Neural crest cell (in vitro differentiated cells): ENCODE data around the gene SRSF10. TPM values are rescaled to one million over a fixed set of nuclear protein-coding genes. Genes with fewer than 3 reads are reported as not detected.
"Not testable (repeated sequence)": the region's sequence is repeated elsewhere in the genome, so short reads cannot be mapped to it uniquely, and the experiment has no call there.

Source experiments
- DNase-seq: peaks from one replicate; pipeline ENCODE4 v3.0.0; 2021; ENCODE audit warnings: low read depth, mixed read lengths, low spot score
- H3K27ac Mint-ChIP-seq: one replicate; pipeline ENCODE4 v1.8.0; 2021; ENCODE audit warnings: mild to moderate bottlenecking, mixed read lengths; ENCODE audit not compliant: unreplicated experiment
- H3K27me3 Mint-ChIP-seq: 2 replicates; pipeline ENCODE4 v1.8.0; 2021; ENCODE audit warnings: low read depth, mild to moderate bottlenecking, mixed read lengths
- H3K36me3 Mint-ChIP-seq: 2 replicates; pipeline ENCODE4 v1.8.0; 2021; ENCODE audit warnings: low read depth, mild to moderate bottlenecking, mixed read lengths
- H3K4me1 Mint-ChIP-seq: 2 replicates; pipeline ENCODE4 v1.8.0; 2021; ENCODE audit warnings: mixed read lengths
- H3K4me3 Mint-ChIP-seq: one replicate; pipeline ENCODE4 v1.8.0; 2021; ENCODE audit warnings: mild to moderate bottlenecking, mixed read lengths
- H3K9me3 Mint-ChIP-seq: 2 replicates; pipeline ENCODE4 v1.8.0; 2021; ENCODE audit warnings: mixed read lengths
- total RNA-seq: library from RNA; stranded (reverse); gene quantifications from 2 replicates; pipeline ENCODE4 v1.2.1, GENCODE V29; 2021
- TF ChIP-seq, protein P1 (sequence below): fragments of 200-600 bp; sonication (generic); conservative IDR thresholded peaks from 2 replicates; pipeline ENCODE4 v1.5.0; 2021; ENCODE audit warnings: antibody characterized with exemption, mild to moderate bottlenecking

The SRSF10 gene
- total RNA-seq, 1 donor from 2014 or later = 228 TPM

DNA sequence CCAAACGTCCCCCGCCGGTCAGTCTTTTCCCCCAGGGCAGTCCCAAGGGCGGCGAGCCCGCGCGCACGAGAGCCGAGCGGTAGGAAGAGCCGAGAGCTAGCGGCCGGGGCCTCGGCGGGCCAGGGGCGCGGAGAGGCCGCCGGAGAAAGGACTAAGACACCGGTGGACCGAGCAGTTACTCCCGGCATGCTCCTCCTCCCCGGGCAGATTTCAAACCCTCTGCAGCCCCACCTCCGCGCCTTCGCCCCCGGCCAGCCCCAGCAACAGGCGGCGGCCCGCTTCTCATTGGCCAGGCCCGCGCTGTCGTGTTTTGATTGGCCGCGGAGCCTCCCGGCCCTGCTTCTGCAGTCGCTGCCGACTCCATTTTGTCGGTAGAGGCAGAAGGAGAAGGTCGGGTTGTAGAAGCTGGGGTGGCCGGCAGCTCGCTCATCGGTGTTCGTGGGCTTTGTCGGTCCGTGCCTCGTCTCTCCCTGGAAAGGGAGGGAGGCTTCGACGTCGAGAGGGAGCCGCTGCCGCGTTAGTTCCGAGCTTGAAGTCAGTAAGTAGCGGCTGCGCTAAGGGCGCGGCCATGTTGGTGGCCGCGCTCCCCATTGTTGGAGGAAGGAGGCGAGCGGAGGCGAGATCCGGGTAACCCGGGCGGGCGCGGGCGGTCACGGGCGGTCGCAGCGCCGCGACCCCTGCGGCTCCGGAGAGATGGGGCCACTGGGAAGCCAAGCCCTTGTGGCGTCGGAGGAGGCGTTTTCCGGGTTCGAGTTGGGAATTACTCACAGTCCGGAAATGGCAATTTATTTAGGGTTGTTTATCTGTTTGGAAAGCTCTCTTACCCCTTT lies 20.5 kb downstream of the SRSF10 start, which contains the start of gene PNRC2:
Gene PNRC2 (plus strand): TSS at position 368 of the 830 bp plus-strand sequence. CDS start 1,630 bp downstream, outside the sequence.
- H3K9me3 Mint-ChIP-seq = no peaks in the 10 kb centered on the region
- H3K27me3 Mint-ChIP-seq = peaks cover 2% of the 10 kb centered on the region
- DNase-seq = peak; percentile 96
- TF ChIP-seq, protein P1, sequence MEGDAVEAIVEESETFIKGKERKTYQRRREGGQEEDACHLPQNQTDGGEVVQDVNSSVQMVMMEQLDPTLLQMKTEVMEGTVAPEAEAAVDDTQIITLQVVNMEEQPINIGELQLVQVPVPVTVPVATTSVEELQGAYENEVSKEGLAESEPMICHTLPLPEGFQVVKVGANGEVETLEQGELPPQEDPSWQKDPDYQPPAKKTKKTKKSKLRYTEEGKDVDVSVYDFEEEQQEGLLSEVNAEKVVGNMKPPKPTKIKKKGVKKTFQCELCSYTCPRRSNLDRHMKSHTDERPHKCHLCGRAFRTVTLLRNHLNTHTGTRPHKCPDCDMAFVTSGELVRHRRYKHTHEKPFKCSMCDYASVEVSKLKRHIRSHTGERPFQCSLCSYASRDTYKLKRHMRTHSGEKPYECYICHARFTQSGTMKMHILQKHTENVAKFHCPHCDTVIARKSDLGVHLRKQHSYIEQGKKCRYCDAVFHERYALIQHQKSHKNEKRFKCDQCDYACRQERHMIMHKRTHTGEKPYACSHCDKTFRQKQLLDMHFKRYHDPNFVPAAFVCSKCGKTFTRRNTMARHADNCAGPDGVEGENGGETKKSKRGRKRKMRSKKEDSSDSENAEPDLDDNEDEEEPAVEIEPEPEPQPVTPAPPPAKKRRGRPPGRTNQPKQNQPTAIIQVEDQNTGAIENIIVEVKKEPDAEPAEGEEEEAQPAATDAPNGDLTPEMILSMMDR = no peak
- H3K36me3 Mint-ChIP-seq = peaks cover 15% of the 10 kb centered on the region
- peak within 1 kb of the TSS; percentile 100 for H3K4me3 Mint-ChIP-seq
- peaks cover 43% of the 10 kb centered on the region for H3K4me1 Mint-ChIP-seq
- peak within 1 kb of the TSS; percentile 100 for H3K27ac Mint-ChIP-seq

DNA sequence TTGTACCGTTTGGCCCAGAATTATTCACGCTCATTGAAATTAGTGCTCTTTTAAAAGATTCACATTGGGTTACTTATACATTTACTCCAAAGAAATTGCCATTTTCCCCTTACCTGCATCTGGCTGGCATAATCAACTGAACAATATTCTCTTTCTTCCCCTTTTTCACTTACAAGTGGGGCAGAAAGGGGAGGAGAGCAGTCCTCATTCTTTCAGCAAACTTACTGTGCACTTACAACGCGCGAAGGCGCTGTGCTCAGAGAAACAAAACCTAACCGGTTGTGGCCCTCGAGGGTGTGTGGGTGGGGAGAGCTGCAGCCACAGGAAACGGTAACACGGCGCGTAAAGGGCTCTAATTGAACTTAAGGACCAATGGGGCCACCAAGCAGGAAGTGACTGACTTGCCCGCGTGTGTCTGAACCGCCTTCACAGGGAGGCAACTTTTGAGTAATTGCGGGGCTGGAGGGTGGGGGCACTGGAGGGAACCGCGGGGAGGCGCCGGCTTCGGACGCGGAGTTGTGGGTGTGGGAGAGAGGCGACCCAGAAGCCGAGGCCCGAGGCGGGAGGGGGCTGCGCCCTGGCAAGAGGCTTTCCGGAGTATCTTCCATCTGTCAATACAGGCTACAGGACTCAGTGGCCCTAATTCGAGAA lies 21.2 kb downstream of the SRSF10 start:
- peak overlapping the region; percentile 100 for H3K4me3 Mint-ChIP-seq
- H3K27me3 Mint-ChIP-seq = peaks cover 2% of the 10 kb centered on the region
- H3K9me3 Mint-ChIP-seq = no peaks in the 10 kb centered on the region
- peak; percentile 71 for DNase-seq
- peaks cover 15% of the 10 kb centered on the region for H3K36me3 Mint-ChIP-seq
- TF ChIP-seq, protein P1 = peak; percentile 36
- H3K4me1 Mint-ChIP-seq = peaks cover 36% of the 10 kb centered on the region
- H3K27ac Mint-ChIP-seq = peak overlapping the region; percentile 96

DNA sequence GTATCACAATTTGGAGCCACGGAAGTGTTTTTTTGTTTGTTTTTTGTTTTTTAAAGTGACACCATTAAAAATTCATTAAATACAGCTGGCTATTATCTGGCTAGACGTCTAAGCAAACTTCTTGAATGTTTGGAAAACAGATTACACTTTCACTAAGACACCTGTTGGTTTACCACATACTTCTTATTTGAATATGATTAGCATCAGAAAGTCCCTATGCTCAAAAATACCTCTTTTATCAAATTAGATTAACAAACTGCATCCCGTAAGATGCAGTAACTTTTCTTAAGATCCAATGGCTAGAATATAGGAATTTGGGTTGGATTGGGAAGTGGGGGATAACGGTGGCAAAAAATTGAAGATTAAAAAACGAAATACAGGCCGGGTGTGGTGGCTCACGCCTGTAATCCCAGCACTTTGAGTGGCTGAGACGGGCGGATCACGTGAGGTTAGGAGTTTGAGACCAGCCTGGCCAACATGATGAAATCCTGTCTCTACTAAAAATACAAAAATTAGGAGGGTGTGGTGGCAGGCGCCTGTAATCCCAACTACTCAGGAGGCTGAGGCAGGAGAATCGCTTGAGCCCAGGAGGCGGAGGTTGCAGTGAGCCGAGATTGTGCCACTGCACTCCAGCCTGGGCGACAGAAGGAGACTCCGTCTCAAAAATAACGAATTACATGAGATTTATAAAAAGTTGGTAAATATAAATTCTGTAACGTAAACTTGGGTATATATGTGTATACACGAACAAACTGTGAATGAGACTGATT lies 21.9 kb downstream of the SRSF10 start:
- not testable (repeated sequence) for DNase-seq, H3K27me3 Mint-ChIP-seq, H3K9me3 Mint-ChIP-seq
- peaks cover 35% of the 10 kb centered on the region for H3K4me1 Mint-ChIP-seq
- peak overlapping the region; percentile 95 for H3K27ac Mint-ChIP-seq
- peaks cover 15% of the 10 kb centered on the region for H3K36me3 Mint-ChIP-seq
- H3K4me3 Mint-ChIP-seq = peak overlapping the region; percentile 100

DNA sequence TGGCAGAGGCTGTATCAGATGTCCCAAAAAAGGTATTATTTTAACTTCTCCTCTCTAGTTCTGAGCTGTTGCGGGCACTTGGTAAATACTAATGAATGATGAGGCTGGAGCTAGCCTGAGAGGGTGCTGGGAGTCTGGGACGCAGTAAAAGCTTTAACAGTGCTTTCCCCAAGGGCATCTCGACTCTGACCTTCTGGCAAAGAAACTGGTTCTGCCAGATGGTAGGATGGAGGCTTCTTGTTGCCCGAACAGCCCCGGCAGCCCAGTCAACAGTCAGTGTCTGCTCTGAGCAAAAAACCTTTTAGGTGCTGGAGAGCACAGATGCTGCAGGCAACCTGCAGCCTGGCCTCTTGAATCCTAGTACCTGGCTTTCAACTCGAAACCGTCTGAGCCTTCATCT lies 23.0 kb downstream of the SRSF10 start:
- peaks cover 31% of the 10 kb centered on the region for H3K4me1 Mint-ChIP-seq
- TF ChIP-seq, protein P1 = no peak
- no peak for DNase-seq
- H3K27me3 Mint-ChIP-seq = peaks cover 2% of the 10 kb centered on the region
- no peaks in the 10 kb centered on the region for H3K9me3 Mint-ChIP-seq
- H3K27ac Mint-ChIP-seq = peak overlapping the region; percentile 10
- H3K36me3 Mint-ChIP-seq = peaks cover 15% of the 10 kb centered on the region
- peak overlapping the region; percentile 64 for H3K4me3 Mint-ChIP-seq

DNA sequence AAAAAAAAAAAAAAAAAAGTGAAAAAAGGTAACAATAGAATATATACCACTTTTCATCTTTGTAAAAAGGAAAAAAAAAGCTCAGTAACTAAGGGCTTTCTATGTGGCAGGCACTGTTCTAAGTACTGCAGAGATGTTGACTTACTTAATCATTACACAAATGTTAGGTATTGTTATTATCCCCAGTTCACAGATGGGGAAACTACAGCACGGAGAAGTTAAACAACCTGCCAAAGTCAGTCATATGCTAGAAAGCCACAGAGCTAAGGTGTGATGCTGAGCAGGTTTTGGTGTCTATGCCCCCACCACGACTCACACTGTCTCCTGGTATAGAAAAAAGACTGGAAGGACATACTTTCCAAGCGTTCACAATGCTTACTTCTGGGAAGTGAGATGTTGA lies 27.1 kb downstream of the SRSF10 start:
- H3K27me3 Mint-ChIP-seq = no peaks in the 10 kb centered on the region
- no peaks in the 10 kb centered on the region for H3K9me3 Mint-ChIP-seq
- no peak overlapping the region for H3K27ac Mint-ChIP-seq
- H3K4me3 Mint-ChIP-seq = no peak overlapping the region
- no peaks in the 10 kb centered on the region for H3K36me3 Mint-ChIP-seq
- no peak for DNase-seq
- TF ChIP-seq, protein P1 = no peak
- peaks cover 8% of the 10 kb centered on the region for H3K4me1 Mint-ChIP-seq
